Coronary artery (tissue), 2 donors: Measurements from ENCODE around the gene ADIPOR1.
"Not testable (repeated sequence)": the region's sequence is repeated elsewhere in the genome, so short reads cannot be mapped to it uniquely, and the experiment has no call there.

Source experiments
- DNase-seq: peaks from one replicate; pipeline ENCODE4 v3.0.0-alpha.2; 2017; ENCODE audit warnings: low spot score
- H3K27ac ChIP-seq, 2 donors: fragments of 200-600 bp; sonication (generic); one replicate each; pipeline ENCODE4 v1.5.1; 2016 to 2019
- H3K4me3 ChIP-seq: fragments of 200-600 bp; sonication (generic); 2 replicates; pipeline ENCODE4 v1.5.1; 2016; ENCODE audit warnings: mild to moderate bottlenecking, moderate library complexity
- CTCF ChIP-seq: fragments of 200-600 bp; sonication (generic); IDR thresholded peaks from one replicate; pipeline ENCODE4 v1.5.1; 2019; ENCODE audit warnings: antibody characterized with exemption

ADIPOR1 gene

GRCh38 chr1:202915146-202915545 lies 43.0 kb downstream of the ADIPOR1 start:
- no peak for DNase-seq
- TF ChIP-seq CTCF: no peak
- no peak overlapping the region for H3K4me3 ChIP-seq
- H3K27ac ChIP-seq: no peak overlapping the region

GRCh38 chr1:202912476-202912875 lies 45.6 kb downstream of the ADIPOR1 start:
- not testable (repeated sequence) for DNase-seq, H3K27ac ChIP-seq

GRCh38 chr1:202909494-202909893 lies 48.6 kb downstream of the ADIPOR1 start:
- Histone ChIP-seq H3K4me3 (no peak overlapping the region), H3K27ac (no peak overlapping the region)
- DNase-seq: no peak
- no peak for TF ChIP-seq CTCF

More at GRCh38 chr1:202912476-202912875, 45.6 kb downstream of the ADIPOR1 start:
- not testable (repeated sequence) for H3K4me3 ChIP-seq

GRCh38 chr1:202908998-202909397 lies 49.1 kb downstream of the ADIPOR1 start:
- TF ChIP-seq CTCF: no peak
- no peak overlapping the region for H3K27ac ChIP-seq
- no peak for DNase-seq
- no peak overlapping the region for H3K4me3 ChIP-seq

GRCh38 chr1:202905331-202905730 lies 52.8 kb downstream of the ADIPOR1 start:
- Histone ChIP-seq H3K27ac (no peak overlapping the region), H3K4me3 (no peak overlapping the region)
- DNase-seq: no peak
- TF ChIP-seq CTCF: no peak

- DNase-seq, H3K27ac ChIP-seq, H3K4me3 ChIP-seq: not testable (repeated sequence)
These were observed 54.3 kb downstream of the ADIPOR1 start for GRCh38 chr1:202903808-202904207.

- no peak for DNase-seq
- Histone ChIP-seq H3K27ac (no peak overlapping the region), H3K4me3 (no peak overlapping the region)
- no peak for TF ChIP-seq CTCF
These were observed 56.6 kb downstream of the ADIPOR1 start for GRCh38 chr1:202901555-202901954.

- no peak for TF ChIP-seq CTCF
- DNase-seq: no peak
- Histone ChIP-seq H3K27ac (no peak overlapping the region), H3K4me3 (no peak overlapping the region)
These were observed 65.6 kb downstream of the ADIPOR1 start for GRCh38 chr1:202892501-202892900.
